Measurements from ENCODE around the gene ABCB9.
"Not testable (repeated sequence)": the region's sequence is repeated elsewhere in the genome, so short reads cannot be mapped to it uniquely, and the experiment has no call there.

The ABCB9 gene

GRCh38 chr12:122961531-122962329 lies 4.5 kb downstream of the ABCB9 start:
- no peak for DNase-seq

GRCh38 chr12:122960193-122960569 lies 6.1 kb downstream of the ABCB9 start:
- no peak for DNase-seq

GRCh38 chr12:122959566-122960192 lies 6.6 kb downstream of the ABCB9 start:
- no peak for DNase-seq

DNA sequence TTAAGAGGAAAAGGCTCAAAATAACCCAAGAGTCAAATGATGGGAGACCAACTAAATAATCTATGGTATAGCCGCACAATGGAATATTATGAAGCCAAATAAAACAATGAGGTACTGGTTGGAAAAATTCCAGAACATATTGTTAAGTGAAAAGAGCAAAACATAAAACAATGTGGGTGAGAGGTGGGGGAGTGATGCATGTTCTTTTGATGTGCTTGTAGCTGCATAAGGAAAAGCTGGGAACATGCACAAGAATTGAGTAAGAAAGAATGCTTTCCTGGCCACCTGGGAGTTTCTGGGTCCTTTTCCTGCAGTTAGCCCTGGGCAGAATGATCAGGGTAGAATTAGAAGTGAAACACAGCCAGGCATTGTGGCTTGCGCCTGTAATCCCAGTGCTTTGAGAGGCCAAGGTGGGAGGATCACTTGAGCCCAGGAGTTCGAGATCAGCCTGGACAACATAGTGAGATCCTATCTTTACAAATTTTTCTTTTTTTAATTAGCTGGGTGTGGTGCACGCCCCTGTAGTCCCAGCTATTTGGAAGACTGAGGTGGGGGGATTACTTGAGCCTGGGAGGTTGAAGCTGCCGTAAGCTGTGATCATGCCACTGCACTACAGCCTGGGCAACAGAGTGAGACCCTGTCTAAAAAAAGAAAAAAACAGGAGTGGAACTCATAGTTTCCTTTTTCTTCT lies 7.9 kb downstream of the ABCB9 start:
- no peak for DNase-seq

DNA sequence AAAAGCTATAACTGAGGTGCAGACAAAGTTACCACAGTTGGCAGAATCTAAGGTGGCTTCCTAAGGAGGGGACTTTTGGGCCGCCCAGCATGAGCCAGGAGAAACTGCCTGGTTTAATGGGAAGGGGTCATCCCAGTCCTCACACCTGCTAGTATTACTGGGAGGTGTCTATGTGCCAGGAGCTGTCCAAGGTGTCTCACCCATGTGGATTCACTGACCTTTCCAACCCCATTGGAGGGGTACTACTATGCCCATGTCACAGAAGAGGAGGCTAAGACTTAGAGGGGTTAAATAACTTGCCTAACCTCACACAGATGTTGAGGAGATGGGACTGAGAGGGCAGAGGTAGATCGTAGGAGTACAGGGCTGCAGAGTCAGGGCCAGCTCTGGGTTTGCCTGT lies 10.2 kb downstream of the ABCB9 start:
- DNase-seq, result no peak

- no peak for DNase-seq
These were observed 11.1 kb downstream of the ABCB9 start for GRCh38 chr12:122955156-122955555.

DNA sequence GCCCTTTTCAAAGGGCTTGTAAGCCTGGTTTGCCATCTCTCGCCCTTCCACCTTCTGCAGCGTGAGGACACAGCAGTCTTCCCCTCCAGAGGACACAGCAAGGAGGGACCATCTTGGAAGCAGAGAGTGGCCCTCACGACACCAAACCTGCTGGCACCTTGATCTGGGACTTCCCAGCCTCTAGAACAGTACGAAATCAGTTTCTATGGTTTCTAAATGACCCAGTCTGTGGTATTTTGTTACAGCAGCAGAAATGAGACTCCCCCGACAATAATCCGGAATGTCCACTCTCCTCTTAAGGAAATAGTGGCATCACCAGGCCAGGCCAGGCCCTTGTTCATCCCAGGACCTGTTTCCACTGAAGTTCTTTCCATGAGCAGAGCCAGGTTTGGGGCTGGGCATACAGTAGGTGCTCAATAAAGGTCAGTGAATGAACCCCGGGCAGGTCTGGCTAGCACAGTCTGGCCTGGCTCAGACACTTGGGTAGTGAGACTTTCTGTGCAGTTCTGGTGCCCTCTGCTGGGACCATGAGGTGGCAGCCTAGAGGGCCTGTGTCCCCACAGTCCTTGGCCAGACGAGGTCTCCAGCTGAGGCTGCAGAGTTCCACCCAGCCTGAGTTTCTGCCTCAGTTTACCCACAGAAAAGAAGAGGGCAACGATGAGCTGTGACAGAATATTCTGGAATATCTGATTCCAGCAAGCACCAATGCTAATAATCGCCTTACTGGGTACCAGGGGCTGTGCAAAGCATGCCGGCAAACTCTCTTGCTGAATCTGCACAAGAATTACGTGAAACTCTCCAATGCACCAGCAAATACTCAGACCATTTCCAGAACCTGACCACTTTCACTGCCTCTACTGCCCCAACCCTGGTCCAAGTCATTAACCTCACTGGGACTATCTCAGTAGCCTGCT lies 14.0 kb downstream of the ABCB9 start:
- peak; percentile 82 for DNase-seq

GRCh38 chr12:122951406-122951805 lies 14.9 kb downstream of the ABCB9 start:
- DNase-seq, result peak; percentile 30

DNA sequence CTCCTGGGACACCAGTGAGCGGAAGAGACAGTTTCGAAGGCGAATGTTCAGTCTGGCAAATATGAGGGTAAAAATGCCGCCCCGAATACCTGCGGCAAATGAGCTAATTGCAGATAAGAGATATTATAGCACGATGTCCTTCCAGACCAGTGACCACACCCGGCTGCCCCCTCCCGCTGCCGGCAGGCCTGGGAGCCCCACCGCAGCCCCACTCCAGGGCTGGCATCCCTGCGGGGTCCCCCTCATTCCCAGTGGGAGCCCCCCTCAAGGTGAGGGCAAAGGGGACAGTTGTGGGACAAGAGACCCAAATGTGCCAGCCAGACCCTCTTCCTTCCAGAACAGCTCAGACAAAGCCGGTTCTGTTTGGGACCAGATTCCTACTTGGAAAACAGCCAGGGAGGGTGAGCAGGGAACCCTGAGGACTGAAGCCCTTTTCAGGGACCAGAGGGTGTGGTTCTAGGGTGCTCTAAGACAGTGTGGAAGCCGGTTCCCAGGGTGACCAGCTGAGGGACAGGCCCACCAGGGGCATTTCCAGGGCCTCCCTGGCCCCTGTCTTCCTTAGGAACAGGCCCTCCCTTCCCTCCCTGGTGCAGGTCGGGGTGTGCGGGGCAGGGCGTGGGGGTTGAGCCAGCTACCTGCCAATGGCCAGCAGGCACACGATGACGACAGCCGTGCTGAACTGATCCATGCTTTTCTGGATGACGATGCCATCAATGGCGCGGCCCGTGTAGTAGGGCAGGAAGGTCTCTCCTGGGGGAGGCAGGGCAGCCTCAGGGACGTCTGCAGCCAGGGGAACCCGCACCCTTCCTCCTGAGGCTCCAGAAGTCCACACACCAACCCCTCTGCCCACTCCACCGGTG lies 16.2 kb downstream of the ABCB9 start:
- no peak for DNase-seq

GRCh38 chr12:122949405-122949804 lies 16.9 kb downstream of the ABCB9 start:
- DNase-seq, result no peak

DNA sequence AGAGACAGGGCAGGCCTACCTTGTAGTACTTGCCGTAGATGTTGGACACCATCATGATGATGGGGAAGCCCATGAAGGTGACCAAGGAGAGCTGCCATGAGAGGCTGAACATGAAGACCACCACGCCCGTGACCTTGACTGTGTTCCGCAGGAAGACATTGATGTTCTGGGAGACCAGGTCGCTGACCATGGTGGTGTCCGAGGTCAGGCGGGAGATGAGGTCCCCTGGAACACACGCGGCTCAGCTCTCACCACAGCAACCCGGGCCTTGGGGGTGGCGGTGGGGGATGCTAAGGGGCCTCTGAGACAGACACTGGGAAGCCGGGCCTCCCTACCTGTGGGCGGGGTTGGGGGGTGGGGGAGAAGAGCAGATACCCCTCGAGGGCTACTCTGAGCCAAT lies 17.7 kb downstream of the ABCB9 start:
- no peak for DNase-seq

- no peak for DNase-seq
These were observed 18.9 kb downstream of the ABCB9 start for GRCh38 chr12:122947352-122947792.

GRCh38 chr12:122946690-122947341 lies 19.4 kb downstream of the ABCB9 start:
- peak; percentile 92 for DNase-seq

DNA sequence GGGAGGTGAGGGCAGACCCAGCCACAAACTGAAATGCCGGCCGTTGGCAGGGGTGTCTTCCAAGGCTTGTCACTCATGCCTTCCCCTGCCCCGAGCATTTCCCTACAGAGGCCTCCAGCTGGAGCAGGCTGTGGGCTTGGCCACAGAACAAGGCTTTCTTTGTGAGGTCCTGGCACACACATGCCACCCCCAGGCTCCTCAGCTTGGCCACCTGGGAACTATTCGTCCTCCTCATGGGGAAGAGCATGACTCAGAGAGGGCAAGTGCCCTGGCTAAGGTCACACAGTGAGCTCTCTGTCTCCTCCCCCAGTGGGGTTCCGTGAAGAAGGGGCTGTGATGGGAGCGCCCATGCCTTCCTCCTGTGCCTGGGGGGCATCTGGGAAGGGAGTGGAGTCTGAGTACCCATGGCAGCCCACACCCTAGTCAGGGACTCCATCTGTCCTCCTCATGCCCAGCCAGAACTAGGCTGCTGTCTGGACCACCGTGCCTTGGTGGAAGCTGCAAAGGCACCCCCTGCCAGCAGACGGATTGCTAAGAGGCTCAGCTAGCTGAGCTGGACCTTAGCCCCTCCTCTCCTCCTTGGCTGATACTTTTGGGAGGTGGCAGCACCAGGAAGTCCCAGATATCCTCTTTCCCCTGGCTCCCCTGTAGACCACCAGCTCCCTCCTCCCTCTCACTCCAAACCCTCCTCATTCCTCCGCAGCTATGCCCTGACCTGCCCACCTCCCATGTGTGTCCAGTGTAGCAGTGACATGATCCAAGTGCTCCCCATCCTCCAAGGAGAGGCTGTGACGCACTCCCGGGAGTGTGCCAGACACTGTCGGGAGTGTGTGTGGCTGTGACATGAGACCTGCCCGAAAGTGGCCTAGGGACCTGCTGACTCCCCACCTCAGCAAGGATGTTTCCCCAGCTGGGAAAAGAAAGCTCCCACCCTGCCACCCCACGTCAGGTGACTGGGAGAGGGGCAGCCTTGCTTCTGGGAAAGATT lies 21.4 kb downstream of the ABCB9 start:
- no peak for DNase-seq

GRCh38 chr12:122943196-122943595 lies 23.1 kb downstream of the ABCB9 start:
- no peak for DNase-seq

GRCh38 chr12:122942637-122943036 lies 23.6 kb downstream of the ABCB9 start:
- DNase-seq, result no peak

GRCh38 chr12:122941351-122941750 lies 24.9 kb downstream of the ABCB9 start:
- DNase-seq, result not testable (repeated sequence)

GRCh38 chr12:122939125-122939524 lies 27.1 kb downstream of the ABCB9 start:
- no peak for DNase-seq

DNA sequence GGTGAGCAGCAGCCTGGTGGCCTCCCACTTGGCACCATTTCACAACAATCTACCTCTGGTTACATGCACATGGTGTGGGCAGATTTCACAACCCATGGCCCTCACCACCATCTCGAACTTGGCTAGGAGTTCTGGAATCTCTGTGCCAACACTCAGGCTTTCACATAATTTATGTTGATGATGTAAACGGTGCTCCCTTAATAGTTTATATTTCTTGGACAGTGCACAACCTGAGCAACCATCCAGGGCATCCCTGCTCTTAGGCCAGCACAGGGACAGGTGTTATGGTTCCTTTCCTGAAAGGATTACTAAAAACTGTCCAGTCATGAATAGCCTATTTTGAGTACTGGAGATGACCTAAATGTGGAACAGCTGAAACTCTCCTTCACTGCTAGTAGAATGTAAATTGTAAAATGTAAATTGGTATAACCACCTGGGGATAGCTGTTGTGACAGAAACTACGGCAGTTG lies 28.6 kb downstream of the ABCB9 start:
- DNase-seq, result no peak

GRCh38 chr12:122935318-122935717 lies 30.9 kb downstream of the ABCB9 start:
- no peak for DNase-seq

Measured in stimulated activated CD4-positive, alpha-beta T cell treated with anti-CD3 and anti-CD28 coated beads, Interleukin-15, amount 100 ng/mL, for 24 hours (primary cell).